PFSK-1 (cell line): ENCODE measurements around the gene KIRREL3.

ENCODE experiments used
- FOXP2 ChIP-seq: optimal IDR thresholded peaks from 2 replicates; pipeline ENCODE3; 2011; ENCODE audit warnings: borderline replicate concordance, control low read depth, inconsistent platforms; ENCODE audit not compliant: insufficient read depth; ENCODE audit errors: extremely low read length, extremely low read depth
- POLR2AphosphoS5 ChIP-seq: IDR thresholded peaks from 2 replicates; pipeline ENCODE4 v1.6.1; 2012; ENCODE audit warnings: low read depth, mild to moderate bottlenecking, control low read depth, low read length, moderate library complexity
- REST ChIP-seq, 2 experiments: IDR thresholded peaks; 2 replicates each; pipeline versions ENCODE4 v1.6.1 to v1.8.0; 2011 to 2012; ENCODE audit warnings: low read depth in 2 of 2, low read length in 2 of 2, control low read depth in 1 of 2, inconsistent platforms in 1 of 2, mild to moderate bottlenecking in 1 of 2, moderate library complexity in 1 of 2; ENCODE audit not compliant: insufficient read depth in 1 of 2
- SIN3A ChIP-seq: IDR thresholded peaks from 2 replicates; pipeline ENCODE4 v1.6.1; 2012; ENCODE audit warnings: mild to moderate bottlenecking, low read length, moderate library complexity, borderline replicate concordance; ENCODE audit not compliant: insufficient read depth
- TAF1 ChIP-seq: IDR thresholded peaks from 2 replicates; pipeline ENCODE4 v1.6.1; 2012; ENCODE audit warnings: low read length, control low read depth, borderline replicate concordance; ENCODE audit not compliant: insufficient read depth

GRCh38 chr11:126927623-126928022, 72.9 kb downstream of the KIRREL3 start:
- TF ChIP-seq POLR2AphosphoS5 (no peak), REST (IDR thresholded peaks at IDR 0.05; ENCODE audit: insufficient read depth in 1 of 2, low read depth in 2 of 2, low read length in 2 of 2) (no peak), TAF1 (no peak), FOXP2 (no peak), SIN3A (no peak)
